Measurements from ENCODE around the gene SPACA7. TPM values are rescaled to one million over a fixed set of nuclear protein-coding genes. Genes with fewer than 3 reads are reported as not detected.

The SPACA7 gene
- total and polyA plus RNA-seq, 4 donors = not detected

DNA sequence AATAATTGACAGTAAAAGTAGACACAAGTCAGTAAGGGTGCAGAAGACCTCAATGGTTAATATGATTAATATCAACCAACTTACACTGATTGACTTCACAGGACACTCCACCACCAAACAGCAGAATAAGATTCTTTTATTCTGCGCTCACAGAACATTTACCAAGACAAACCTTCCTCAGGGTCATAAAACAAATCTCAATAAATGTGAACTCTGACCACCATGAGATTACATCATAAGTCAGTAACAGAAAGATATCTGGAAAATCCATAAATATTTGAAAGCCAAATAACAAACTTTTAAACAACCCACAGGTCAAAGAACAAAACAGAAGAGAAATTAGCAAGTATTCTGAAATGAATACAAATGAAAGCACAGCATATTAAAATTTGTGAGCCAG, 99.7 kb downstream of the SPACA7 start:
- H3K9ac ChIP-seq (ENCODE audit: insufficient read depth in 1 of 2, low read length in 2 of 2) = no peak overlapping the region
- TF ChIP-seq, protein P1, sequence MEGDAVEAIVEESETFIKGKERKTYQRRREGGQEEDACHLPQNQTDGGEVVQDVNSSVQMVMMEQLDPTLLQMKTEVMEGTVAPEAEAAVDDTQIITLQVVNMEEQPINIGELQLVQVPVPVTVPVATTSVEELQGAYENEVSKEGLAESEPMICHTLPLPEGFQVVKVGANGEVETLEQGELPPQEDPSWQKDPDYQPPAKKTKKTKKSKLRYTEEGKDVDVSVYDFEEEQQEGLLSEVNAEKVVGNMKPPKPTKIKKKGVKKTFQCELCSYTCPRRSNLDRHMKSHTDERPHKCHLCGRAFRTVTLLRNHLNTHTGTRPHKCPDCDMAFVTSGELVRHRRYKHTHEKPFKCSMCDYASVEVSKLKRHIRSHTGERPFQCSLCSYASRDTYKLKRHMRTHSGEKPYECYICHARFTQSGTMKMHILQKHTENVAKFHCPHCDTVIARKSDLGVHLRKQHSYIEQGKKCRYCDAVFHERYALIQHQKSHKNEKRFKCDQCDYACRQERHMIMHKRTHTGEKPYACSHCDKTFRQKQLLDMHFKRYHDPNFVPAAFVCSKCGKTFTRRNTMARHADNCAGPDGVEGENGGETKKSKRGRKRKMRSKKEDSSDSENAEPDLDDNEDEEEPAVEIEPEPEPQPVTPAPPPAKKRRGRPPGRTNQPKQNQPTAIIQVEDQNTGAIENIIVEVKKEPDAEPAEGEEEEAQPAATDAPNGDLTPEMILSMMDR (IDR thresholded peaks at IDR 0.05; ENCODE audit: control extremely low read depth, extremely low read depth) = no peak

GRCh38 chr13:112477070-112477619, 101.0 kb downstream of the SPACA7 start:
- ATAC-seq (ENCODE audit: insufficient read depth, low FRiP score) (no peak), DNase-seq (no peak)
- Histone ChIP-seq H3K36me3 (ENCODE audit: control insufficient read depth in 4 of 4, insufficient read depth in 4 of 4, low read length in 4 of 4) (no peaks in the 10 kb centered on the region), H3K9ac (ENCODE audit: insufficient read depth in 1 of 2, low read length in 2 of 2) (no peak overlapping the region), H3K9me3 (ENCODE audit: control insufficient read depth in 4 of 4, insufficient read depth in 3 of 4, low read length in 3 of 4) (peaks cover 0 to 2% (median under 1%) of the 10 kb centered on the region in 4 donors), H3K4me3 (no peak overlapping the region), H3K27me3 (ENCODE audit: control insufficient read depth in 3 of 3, insufficient read depth in 3 of 3, low read length in 2 of 3) (no peaks in the 10 kb centered on the region), H3K4me1 (ENCODE audit: control insufficient read depth in 5 of 5, insufficient read depth in 5 of 5, low read length in 5 of 5) (no peaks in the 10 kb centered on the region), H3K27ac (ENCODE audit: low read depth in 1 of 2, low read length in 1 of 2) (no peak overlapping the region)
- TF ChIP-seq, protein P1 (IDR thresholded peaks at IDR 0.05; ENCODE audit: control extremely low read depth, extremely low read depth) = no peak
- 85 to 88% methylated on average over 9 of the region's 9 CpGs for WGBS, 2 donors

More for the DNA sequence above, 99.7 kb downstream of the SPACA7 start:
- H3K36me3 ChIP-seq (ENCODE audit: control insufficient read depth in 4 of 4, insufficient read depth in 4 of 4, low read length in 4 of 4) = no peaks in the 10 kb centered on the region
- H3K4me1 ChIP-seq (ENCODE audit: control insufficient read depth in 5 of 5, insufficient read depth in 5 of 5, low read length in 5 of 5) = no peaks in the 10 kb centered on the region
- 91 to 100% methylated on average over 1 of the region's 1 CpG for WGBS, 2 donors
- no peaks in the 10 kb centered on the region for H3K27me3 ChIP-seq (ENCODE audit: control insufficient read depth in 3 of 3, insufficient read depth in 3 of 3, low read length in 2 of 3)
- no peak overlapping the region for H3K4me3 ChIP-seq
- no peak overlapping the region for H3K27ac ChIP-seq (ENCODE audit: low read depth in 1 of 2, low read length in 1 of 2)
- ATAC-seq (ENCODE audit: insufficient read depth, low FRiP score) (no peak), DNase-seq (no peak)
- peaks cover 0 to 2% (median under 1%) of the 10 kb centered on the region in 4 donors for H3K9me3 ChIP-seq (ENCODE audit: control insufficient read depth in 4 of 4, insufficient read depth in 3 of 4, low read length in 3 of 4)

DNA sequence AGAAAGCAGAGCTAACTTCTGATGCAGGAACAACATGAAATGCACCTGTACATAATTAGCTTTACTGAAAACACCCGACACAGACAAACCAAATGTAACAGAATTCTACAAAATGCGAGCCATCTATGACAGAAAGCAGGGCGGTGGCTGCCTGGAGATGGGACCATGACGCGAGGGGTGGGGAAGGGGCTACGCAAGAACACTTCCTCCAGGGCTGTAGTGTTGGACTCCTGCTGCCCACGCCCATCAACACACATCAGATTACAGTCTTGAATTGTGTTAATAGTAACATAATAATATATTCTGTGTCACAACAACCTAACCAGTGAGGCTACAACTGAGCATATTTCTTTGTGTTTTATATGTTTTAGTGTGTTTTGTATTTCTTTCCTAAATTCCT, 103.2 kb downstream of the SPACA7 start:
- Histone ChIP-seq H3K9me3 (ENCODE audit: control insufficient read depth in 4 of 4, insufficient read depth in 3 of 4, low read length in 3 of 4) (peaks cover 0 to 7% (median 1%) of the 10 kb centered on the region in 4 donors), H3K9ac (ENCODE audit: insufficient read depth in 1 of 2, low read length in 2 of 2) (no peak overlapping the region), H3K27me3 (ENCODE audit: control insufficient read depth in 3 of 3, insufficient read depth in 3 of 3, low read length in 2 of 3) (no peaks in the 10 kb centered on the region), H3K4me1 (ENCODE audit: control insufficient read depth in 5 of 5, insufficient read depth in 5 of 5, low read length in 5 of 5) (no peaks in the 10 kb centered on the region), H3K36me3 (ENCODE audit: control insufficient read depth in 4 of 4, insufficient read depth in 4 of 4, low read length in 4 of 4) (peaks cover 0 to 5% (median 0%) of the 10 kb centered on the region in 4 donors), H3K27ac (ENCODE audit: low read depth in 1 of 2, low read length in 1 of 2) (no peak overlapping the region), H3K4me3 (no peak overlapping the region)
- DNase-seq (no peak), ATAC-seq (ENCODE audit: insufficient read depth, low FRiP score) (no peak)
- TF ChIP-seq, protein P1 (IDR thresholded peaks at IDR 0.05; ENCODE audit: control extremely low read depth, extremely low read depth) = no peak
- 91 to 92% methylated on average over 7 of the region's 7 CpGs for WGBS, 2 donors

GRCh38 chr13:112481458-112481857, 105.3 kb downstream of the SPACA7 start:
- Histone ChIP-seq H3K4me1 (ENCODE audit: control insufficient read depth in 5 of 5, insufficient read depth in 5 of 5, low read length in 5 of 5) (no peaks in the 10 kb centered on the region), H3K4me3 (no peak overlapping the region), H3K27me3 (ENCODE audit: control insufficient read depth in 3 of 3, insufficient read depth in 3 of 3, low read length in 2 of 3) (no peaks in the 10 kb centered on the region), H3K27ac (ENCODE audit: low read depth in 1 of 2, low read length in 1 of 2) (no peak overlapping the region), H3K36me3 (ENCODE audit: control insufficient read depth in 4 of 4, insufficient read depth in 4 of 4, low read length in 4 of 4) (peaks cover 2 to 5% (median 3%) of the 10 kb centered on the region in 4 donors), H3K9ac (ENCODE audit: insufficient read depth in 1 of 2, low read length in 2 of 2) (no peak overlapping the region), H3K9me3 (ENCODE audit: control insufficient read depth in 4 of 4, insufficient read depth in 3 of 4, low read length in 3 of 4) (peaks cover 0 to 5% (median 1%) of the 10 kb centered on the region in 4 donors)
- TF ChIP-seq, protein P1 (IDR thresholded peaks at IDR 0.05; ENCODE audit: control extremely low read depth, extremely low read depth) = no peak
- ATAC-seq (ENCODE audit: insufficient read depth, low FRiP score) (no peak), DNase-seq (no peak)

Data from lung (tissue), 12 donors.